IPS-20b (cell line): Measurements from ENCODE around the gene FKRP.

Experiments used
- H3K27ac ChIP-seq: one replicate; pipeline ENCODE4 v1.5.1; 2013; ENCODE audit warnings: low read length
- H3K27me3 ChIP-seq: 2 replicates; pipeline ENCODE4 v1.6.1; 2013; ENCODE audit warnings: mild to moderate bottlenecking, low read length, inconsistent platforms; ENCODE audit not compliant: insufficient read depth
- H3K36me3 ChIP-seq: 2 replicates; pipeline ENCODE4 v1.6.1; 2013; ENCODE audit warnings: low read depth, mild to moderate bottlenecking, inconsistent platforms, low read length, moderate library complexity; ENCODE audit not compliant: insufficient read depth
- H3K4me1 ChIP-seq: 2 replicates; pipeline ENCODE4 v1.6.1; 2013; ENCODE audit warnings: mild to moderate bottlenecking, control low read depth, inconsistent platforms, low read length, moderate library complexity; ENCODE audit not compliant: insufficient read depth
- H3K4me3 ChIP-seq: 2 replicates; pipeline ENCODE4 v1.5.1; 2013; ENCODE audit warnings: mild to moderate bottlenecking, low read length, inconsistent platforms
- H3K9ac ChIP-seq: 2 replicates; pipeline ENCODE4 v1.6.1; 2013; ENCODE audit warnings: low read depth, mild to moderate bottlenecking, inconsistent platforms, low read length, moderate library complexity
- H3K9me3 ChIP-seq: 2 replicates; pipeline ENCODE4 v1.6.1; 2013; ENCODE audit warnings: mild to moderate bottlenecking, low read depth, low read length, inconsistent platforms; ENCODE audit not compliant: insufficient read depth

FKRP gene

DNA sequence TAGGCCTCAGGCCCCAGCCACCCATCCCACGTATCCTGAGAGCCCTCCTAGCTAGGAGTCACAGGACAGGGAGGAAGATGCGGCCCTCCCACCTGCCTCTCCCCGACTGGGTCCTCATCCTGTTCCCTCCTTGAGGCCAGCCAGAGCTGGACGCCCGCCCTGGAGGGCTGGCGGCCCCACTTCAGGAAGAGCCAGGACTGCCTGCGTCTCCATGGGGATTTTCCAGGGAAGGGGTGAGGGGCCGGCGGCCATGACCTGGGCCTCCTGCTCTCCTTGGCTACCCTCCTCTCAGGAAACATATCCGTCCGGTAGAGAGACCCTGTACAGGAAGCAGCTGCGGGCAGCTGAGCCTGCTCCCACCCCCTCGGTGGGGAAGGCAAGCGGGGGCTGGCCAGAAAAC is 17.6 kb upstream of the FKRP start:
- Histone ChIP-seq H3K9me3 (no peaks in the 10 kb centered on the region), H3K36me3 (peaks cover 97% of the 10 kb centered on the region), H3K27ac (no peak overlapping the region), H3K27me3 (no peaks in the 10 kb centered on the region), H3K4me3 (no peak overlapping the region), H3K9ac (no peak overlapping the region), H3K4me1 (no peaks in the 10 kb centered on the region; the same call in 1 of the 2 replicates)

DNA sequence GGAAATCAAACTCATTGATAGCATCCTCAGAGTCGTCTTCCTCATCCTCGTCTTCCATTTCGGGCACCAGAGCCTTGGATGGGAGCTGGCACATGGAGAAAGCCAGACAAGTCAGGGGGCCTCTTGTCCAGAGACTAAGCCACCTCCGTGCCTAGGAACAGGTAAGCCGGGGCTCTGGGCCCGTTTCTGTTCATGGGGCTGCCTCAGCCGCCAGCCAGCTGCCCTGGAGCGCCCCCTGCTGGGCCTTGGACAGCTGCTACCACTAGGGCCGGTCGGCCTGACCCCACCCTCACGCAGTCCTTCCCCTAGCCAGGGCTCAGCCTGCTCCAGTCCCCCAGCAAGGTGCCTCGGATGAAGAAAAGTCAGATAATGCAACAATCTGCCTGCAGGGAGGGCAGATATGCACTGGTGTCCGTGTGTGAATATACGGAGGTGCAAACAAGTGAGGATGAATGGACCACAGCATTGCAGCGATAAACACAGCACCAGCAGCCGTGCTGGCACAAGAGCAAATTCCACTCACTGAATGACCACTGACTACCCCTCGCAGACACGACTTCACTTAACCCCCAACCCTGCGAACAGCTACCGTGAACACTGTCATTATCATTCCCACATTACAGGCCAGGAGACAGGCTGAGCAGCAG is 17.0 kb upstream of the FKRP start:
- Histone ChIP-seq H3K4me3 (no peak overlapping the region), H3K27me3 (no peaks in the 10 kb centered on the region), H3K9ac (no peak overlapping the region), H3K9me3 (no peaks in the 10 kb centered on the region), H3K27ac (no peak overlapping the region), H3K4me1 (no peaks in the 10 kb centered on the region; the same call in 1 of the 2 replicates), H3K36me3 (peaks cover 97% of the 10 kb centered on the region)

DNA sequence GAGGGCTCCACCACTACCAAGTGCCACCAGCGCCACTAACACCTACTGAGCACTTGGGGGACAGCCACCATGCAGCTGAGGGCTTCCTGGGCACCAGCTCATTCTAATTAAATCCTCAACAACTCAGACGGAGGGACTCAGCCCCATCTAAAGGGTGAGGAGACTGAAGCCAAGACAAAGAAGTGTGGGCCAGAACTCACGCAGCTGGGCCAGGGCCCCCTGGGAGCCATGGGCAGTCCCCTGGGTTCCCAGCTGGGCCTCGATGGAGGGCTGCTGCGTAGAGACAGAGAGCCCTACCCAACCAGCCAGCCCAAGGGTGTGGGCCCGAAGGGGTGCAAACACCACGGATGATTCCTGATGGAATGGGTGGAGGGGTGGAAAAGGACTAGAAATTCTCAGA is 16.2 kb upstream of the FKRP start:
- H3K27ac ChIP-seq: no peak overlapping the region
- no peak overlapping the region for H3K9ac ChIP-seq
- H3K4me1 ChIP-seq: no peaks in the 10 kb centered on the region; the same call in 1 of the 2 replicates
- H3K36me3 ChIP-seq: peaks cover 98% of the 10 kb centered on the region
- H3K27me3 ChIP-seq: no peaks in the 10 kb centered on the region
- H3K4me3 ChIP-seq: no peak overlapping the region
- no peaks in the 10 kb centered on the region for H3K9me3 ChIP-seq

DNA sequence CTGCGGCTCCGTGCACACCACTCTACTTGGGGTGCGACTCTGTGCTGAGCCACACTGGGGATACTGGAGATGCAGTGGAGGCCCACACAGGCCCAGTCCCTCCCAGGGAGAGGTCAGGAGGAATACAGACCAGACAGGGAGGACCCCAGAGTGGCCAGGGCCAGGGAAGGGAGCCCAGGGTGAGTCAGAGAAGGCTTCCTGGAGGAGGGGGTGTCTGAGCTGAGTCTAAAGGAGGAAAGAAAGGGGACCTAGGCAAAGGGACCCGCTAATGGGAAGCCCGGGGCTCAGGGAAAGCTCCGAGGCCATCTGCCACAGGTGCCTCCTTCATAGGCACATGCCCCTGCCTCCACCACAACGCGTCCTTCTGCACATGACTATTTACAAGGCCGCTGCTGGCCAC is 15.7 kb upstream of the FKRP start:
- no peaks in the 10 kb centered on the region for H3K27me3 ChIP-seq
- no peaks in the 10 kb centered on the region for H3K9me3 ChIP-seq
- no peak overlapping the region for H3K9ac ChIP-seq
- peaks cover 94% of the 10 kb centered on the region for H3K36me3 ChIP-seq
- H3K27ac ChIP-seq: no peak overlapping the region
- no peaks in the 10 kb centered on the region; the same call in 1 of the 2 replicates for H3K4me1 ChIP-seq
- H3K4me3 ChIP-seq: no peak overlapping the region

DNA sequence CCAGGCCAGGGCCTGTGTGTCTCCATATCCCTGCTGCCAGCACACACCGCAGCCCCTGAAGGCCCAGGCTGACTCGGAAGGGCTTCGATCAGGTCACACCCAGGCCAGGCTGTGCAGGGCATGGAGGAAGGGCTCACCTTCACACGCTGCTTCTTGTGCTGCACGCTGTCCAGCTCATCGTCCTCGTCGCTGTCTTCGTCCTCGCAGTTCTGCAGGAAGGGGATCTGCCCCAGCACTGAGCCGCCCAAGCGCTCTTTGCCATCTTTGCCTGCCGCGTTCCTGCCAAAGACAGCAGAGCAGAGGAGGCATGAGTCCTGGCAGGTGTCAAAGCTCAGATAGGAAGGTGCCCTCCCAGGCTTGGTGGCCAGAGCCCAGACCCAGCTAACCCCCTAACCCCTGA is 15.3 kb upstream of the FKRP start:
- Histone ChIP-seq H3K27ac (no peak overlapping the region), H3K27me3 (no peaks in the 10 kb centered on the region), H3K9ac (no peak overlapping the region), H3K36me3 (peaks cover 93% of the 10 kb centered on the region), H3K9me3 (no peaks in the 10 kb centered on the region), H3K4me1 (no peaks in the 10 kb centered on the region; the same call in 1 of the 2 replicates), H3K4me3 (no peak overlapping the region)

DNA sequence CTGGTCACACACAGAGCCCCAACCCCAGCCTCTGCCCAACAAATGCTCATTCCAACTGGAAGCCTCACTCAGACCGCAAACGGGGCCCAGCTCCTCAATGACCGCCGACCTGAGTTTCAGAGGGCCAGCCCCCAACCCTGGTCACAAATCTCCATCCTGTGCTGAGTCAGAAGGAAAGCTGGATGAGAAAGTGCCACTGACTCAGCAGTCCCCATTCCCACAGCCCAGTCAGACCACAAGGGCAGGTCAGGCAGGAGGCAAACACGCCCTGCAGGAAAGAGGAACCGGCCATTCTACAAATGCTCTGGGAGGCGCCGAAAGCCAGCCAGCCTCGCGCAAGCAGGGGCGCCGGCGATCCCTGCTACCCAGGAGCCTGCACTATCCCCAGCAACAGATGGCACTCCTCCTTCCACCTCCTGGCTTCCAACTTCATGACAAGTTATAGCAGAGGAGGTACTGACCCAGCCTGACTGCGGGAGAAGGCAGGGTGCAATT is 14.8 kb upstream of the FKRP start:
- Histone ChIP-seq H3K4me1 (no peaks in the 10 kb centered on the region; the same call in 1 of the 2 replicates), H3K4me3 (no peak overlapping the region), H3K27me3 (no peaks in the 10 kb centered on the region), H3K36me3 (peaks cover 90% of the 10 kb centered on the region), H3K9me3 (no peaks in the 10 kb centered on the region), H3K9ac (no peak overlapping the region), H3K27ac (no peak overlapping the region)

DNA sequence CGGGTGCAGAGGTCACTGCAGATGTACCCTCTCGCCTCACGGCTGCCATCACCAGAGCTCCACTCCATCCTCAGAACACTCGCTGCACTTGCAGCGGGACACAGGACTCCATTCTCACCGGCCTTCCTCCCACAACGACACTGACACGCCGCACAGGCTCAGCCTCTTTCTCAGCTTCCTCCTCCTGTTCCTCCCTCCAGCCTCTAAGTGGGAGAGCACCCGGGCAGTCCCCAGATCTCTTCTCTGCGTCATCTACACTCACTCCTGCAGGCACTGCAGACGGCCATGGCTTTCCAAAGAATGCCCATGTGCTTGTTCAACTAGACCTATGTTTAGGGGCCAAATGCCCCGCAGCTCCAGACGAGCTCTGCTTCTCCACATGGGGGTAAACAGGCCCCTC is 14.3 kb upstream of the FKRP start:
- no peaks in the 10 kb centered on the region for H3K9me3 ChIP-seq
- no peaks in the 10 kb centered on the region for H3K27me3 ChIP-seq
- no peaks in the 10 kb centered on the region; the same call in 1 of the 2 replicates for H3K4me1 ChIP-seq
- no peak overlapping the region for H3K9ac ChIP-seq
- H3K4me3 ChIP-seq: no peak overlapping the region
- peaks cover 90% of the 10 kb centered on the region for H3K36me3 ChIP-seq
- no peak overlapping the region for H3K27ac ChIP-seq

DNA sequence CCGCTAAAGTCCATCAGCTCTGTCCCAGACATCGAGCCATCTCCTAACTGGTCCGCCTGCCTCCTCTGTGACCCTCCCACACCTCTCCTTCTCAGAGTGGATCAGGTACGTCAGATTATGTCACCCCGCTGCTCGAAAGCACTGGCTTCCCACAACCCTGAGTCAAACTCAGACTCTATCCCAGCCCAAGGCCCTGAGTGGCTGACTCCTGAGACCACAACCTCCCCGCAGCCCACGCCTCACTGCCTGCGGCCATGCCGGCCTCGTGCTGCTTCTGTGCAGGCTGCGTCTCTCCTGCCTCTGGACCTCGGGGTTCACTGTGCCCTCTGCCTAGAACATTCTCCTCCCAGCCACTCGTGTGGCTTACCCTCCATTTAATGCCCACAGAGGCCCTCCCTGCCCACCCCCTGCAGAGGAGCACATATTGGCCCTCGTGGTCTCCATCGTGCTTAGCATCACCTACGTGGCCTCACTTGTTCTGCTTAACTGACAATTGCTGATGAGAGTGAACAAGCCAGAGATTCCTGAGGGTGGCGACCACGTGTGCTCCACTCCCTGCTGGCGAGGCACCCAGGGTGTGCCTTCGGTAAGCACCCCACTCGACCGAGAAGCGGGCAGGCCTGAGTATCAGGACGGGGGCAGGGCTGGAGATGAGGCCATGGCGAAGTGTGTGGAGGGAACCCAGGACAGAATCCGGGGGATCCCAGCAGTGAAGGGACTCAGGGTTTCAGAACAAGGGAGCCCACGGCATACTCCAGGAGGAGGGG is 13.5 kb upstream of the FKRP start:
- peaks cover 90% of the 10 kb centered on the region for H3K36me3 ChIP-seq
- no peak overlapping the region for H3K4me3 ChIP-seq
- no peaks in the 10 kb centered on the region for H3K9me3 ChIP-seq
- H3K27ac ChIP-seq: no peak overlapping the region
- no peaks in the 10 kb centered on the region for H3K27me3 ChIP-seq
- H3K9ac ChIP-seq: no peak overlapping the region
- no peaks in the 10 kb centered on the region; the same call in 1 of the 2 replicates for H3K4me1 ChIP-seq

DNA sequence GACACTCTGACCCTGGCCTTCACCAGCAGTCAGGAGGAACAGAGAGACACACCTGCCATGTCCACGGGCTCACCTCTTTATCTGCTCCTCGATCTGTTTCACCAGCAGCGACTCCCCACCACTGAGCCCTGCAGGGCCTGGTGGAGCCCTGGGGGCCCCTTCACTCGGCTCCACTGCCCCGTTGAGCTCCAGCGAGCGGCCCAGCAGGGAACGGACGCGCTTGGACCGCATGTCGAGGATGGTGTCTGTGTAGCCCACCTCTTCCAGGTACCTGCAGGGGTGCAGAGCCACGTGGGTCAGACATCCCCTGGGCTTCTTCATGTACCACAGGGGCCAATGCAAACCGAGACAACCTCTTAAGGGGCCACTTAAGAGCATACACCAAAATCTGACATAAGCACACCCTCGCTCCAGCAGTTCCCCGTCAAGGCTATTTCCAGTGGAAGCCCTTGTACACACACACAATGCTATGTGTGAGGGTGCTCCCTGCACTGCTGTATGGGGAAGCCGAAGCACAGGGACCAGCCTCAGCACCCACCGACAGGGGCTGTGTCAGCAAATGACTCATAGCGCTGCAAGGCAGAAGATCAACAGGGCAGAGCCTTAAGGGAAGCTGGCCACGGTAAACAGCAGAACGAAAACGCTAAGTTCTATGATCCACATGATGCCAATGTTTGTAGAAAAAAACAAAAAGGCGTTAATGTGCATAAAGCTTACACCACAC is 12.7 kb upstream of the FKRP start:
- no peak overlapping the region for H3K9ac ChIP-seq
- H3K4me1 ChIP-seq: no peaks in the 10 kb centered on the region; the same call in 1 of the 2 replicates
- H3K27ac ChIP-seq: no peak overlapping the region
- H3K27me3 ChIP-seq: no peaks in the 10 kb centered on the region
- H3K4me3 ChIP-seq: no peak overlapping the region
- H3K9me3 ChIP-seq: no peaks in the 10 kb centered on the region
- H3K36me3 ChIP-seq: peaks cover 90% of the 10 kb centered on the region

DNA sequence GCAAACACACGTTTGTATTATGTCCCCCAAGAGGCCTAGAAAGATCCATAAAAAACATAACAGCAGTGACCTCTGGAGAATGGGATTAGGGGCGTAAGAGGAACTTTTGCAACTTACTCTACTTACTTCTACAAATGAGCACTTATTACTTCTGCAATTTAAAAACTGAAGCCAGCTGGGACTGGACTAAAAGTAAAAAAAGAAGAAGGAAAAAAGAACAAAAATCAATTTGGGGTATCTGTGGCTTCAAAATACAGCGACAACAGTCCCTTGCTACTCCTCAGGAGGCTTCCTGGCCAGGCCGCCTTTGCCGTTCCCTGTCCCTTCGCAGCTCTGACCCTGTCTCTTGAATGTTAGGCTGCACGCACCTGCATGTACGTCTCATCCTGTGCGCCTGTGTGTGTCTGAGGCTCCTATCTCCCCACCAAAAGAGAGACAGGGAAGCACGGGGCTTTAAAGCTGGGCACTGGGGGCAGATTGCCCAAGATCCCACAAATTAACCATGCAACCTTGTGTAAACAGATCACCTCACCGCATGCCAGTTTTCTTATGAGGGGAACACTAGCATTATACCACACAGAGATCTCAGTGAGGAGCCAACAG is 12.1 kb upstream of the FKRP start:
- Histone ChIP-seq H3K27me3 (no peaks in the 10 kb centered on the region), H3K4me1 (no peaks in the 10 kb centered on the region; the same call in 1 of the 2 replicates), H3K9me3 (no peaks in the 10 kb centered on the region), H3K4me3 (no peak overlapping the region), H3K9ac (no peak overlapping the region), H3K27ac (no peak overlapping the region), H3K36me3 (peaks cover 90% of the 10 kb centered on the region)

DNA sequence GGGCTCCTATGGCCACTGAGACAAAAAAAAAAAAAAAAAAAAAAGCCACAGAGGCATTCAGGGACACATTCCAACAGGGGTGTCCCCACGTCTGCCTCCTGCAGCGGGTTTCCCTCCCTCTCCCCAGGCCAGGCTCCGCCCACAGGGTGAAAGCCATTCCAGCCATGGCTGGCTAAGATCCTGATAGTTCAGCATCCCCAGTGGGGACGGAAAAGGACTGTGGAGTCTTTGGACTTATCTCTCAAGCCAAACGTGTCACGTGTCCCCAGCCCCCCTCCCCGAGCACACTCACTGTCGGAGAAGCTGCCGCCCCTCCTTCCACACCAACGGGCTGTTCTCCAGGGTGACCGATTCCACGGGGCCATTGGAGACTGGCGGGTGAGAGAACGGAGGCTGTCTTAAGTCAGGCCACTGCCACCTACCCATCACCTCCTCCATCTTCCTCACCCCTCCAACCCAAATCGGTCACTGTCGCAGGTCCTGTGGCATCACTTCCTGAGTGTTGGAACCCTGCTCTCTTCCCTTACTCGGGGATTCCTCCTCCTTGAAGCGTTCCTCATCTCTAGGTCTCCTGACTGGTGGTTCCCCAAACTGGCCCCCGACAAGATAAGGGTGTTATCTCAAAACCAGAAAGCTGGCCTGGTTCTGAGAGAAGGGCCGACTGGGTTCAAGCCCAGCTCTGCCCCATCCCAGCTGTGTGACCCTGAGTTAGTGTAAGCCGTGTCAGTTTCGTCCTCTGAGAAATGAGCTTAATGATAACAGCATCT is 9.1 kb upstream of the FKRP start:
- no peaks in the 10 kb centered on the region for H3K27me3 ChIP-seq

More for the DNA sequence above, 9.1 kb upstream of the FKRP start:
- H3K9ac ChIP-seq: no peak overlapping the region
- H3K4me1 ChIP-seq: no peaks in the 10 kb centered on the region
- no peak overlapping the region for H3K27ac ChIP-seq
- no peaks in the 10 kb centered on the region for H3K9me3 ChIP-seq
- peaks cover 80% of the 10 kb centered on the region for H3K36me3 ChIP-seq
- no peak overlapping the region for H3K4me3 ChIP-seq
